Transverse colon (tissue), 4 donors: Measurements from ENCODE around the gene GBF1. TPM values are rescaled to one million over a fixed set of nuclear protein-coding genes. Genes with fewer than 3 reads are reported as not detected.

ENCODE experiments used
- DNase-seq: peaks from one replicate; pipeline ENCODE4 v3.0.0-alpha.2; 2019
- H3K27ac ChIP-seq, 4 donors: fragments of 200-600 bp; sonication (generic); 2 replicates each; pipeline ENCODE4 v1.5.1; 2016 to 2018; ENCODE audit warnings: inconsistent platforms in 4 of 4
- H3K27me3 ChIP-seq: fragments of 200-600 bp; sonication (generic); 2 replicates; pipeline ENCODE4 v1.5.1; 2017; ENCODE audit warnings: inconsistent platforms
- H3K36me3 ChIP-seq, 4 donors: fragments of 200-600 bp; sonication (generic); 2 replicates each; pipeline ENCODE4 v1.5.1; 2017 to 2019; ENCODE audit warnings: inconsistent platforms in 4 of 4
- H3K4me1 ChIP-seq, 4 donors: fragments of 200-600 bp; sonication (generic); 2 replicates each; pipeline ENCODE4 v1.5.1; 2017 to 2020; ENCODE audit warnings: inconsistent platforms in 4 of 4
- H3K4me3 ChIP-seq, 4 donors: fragments of 200-600 bp; sonication (generic); 1 replicate in 1 of 4; 2 replicates in 3 of 4; pipeline versions ENCODE4 v1.5.1 to v1.6.1; 2017 to 2019; ENCODE audit warnings: inconsistent platforms in 4 of 4
- H3K9me3 ChIP-seq, 2 donors: fragments of 200-600 bp; sonication (generic); 2 replicates each; pipeline ENCODE4 v1.5.1; 2017 to 2019; ENCODE audit warnings: inconsistent platforms in 2 of 2
- CTCF ChIP-seq, 5 experiments: fragments of 200-600 bp in 3 of 5; fragments of 450-650 bp in 2 of 5; sonication (generic) in 3 of 5; IDR thresholded peaks; 1 replicate in 2 of 5; 2 replicates in 3 of 5; pipeline ENCODE4 v1.5.1; 2016 to 2017; ENCODE audit warnings: antibody characterized with exemption in 5 of 5, inconsistent platforms in 3 of 5, mild to moderate bottlenecking in 2 of 5, moderate library complexity in 1 of 5
- EP300 ChIP-seq: sonication (generic); formaldehyde crosslinking; IDR thresholded peaks from one replicate; pipeline ENCODE4 v1.6.1; 2017; ENCODE audit warnings: antibody characterized with exemption, low read depth
- POLR2A ChIP-seq: fragments of 450-650 bp; IDR thresholded peaks from one replicate; pipeline ENCODE4 v1.6.1; 2016; ENCODE audit warnings: antibody characterized with exemption, mild to moderate bottlenecking, moderate library complexity
- POLR2AphosphoS5 ChIP-seq, 3 donors: sonication (generic); formaldehyde crosslinking; IDR thresholded peaks; one replicate each; pipeline ENCODE4 v1.6.1; 2016; ENCODE audit warnings: antibody characterized with exemption in 3 of 3
- WGBS, 2 donors: methylation state at CpG; one replicate each; pipeline ENCODE4 v1.1.5; 2018; ENCODE audit warnings: low coverage in 1 of 2; 5-methylcytosine and 5-hydroxymethylcytosine counted together
- in situ Hi-C, 4 donors: fragments of 200-750 bp; cut with MboI; loops; one replicate each; pipeline versions ENCODE4 v1.15.0 to v1.15.1; 2017; ENCODE audit warnings: low sequenced_read_pairs in 3 of 4, low pct_ligation_motif_present in 1 of 4, low pct_unique_long_range_greater_than_20kb in 1 of 4
- intact Hi-C: fragments of 100-400 bp; cut with DNase I; formaldehyde crosslinking; loops from one replicate; pipeline ENCODE4 v1.15.1; 2023; ENCODE audit warnings: low total_unique reads
- total RNA-seq, 4 donors: library from RNA; depleted of rRNA; stranded (reverse); fragments of >200 nt; gene quantifications; one replicate each; pipeline ENCODE4 v1.1.0, GENCODE V29; 2016

The GBF1 gene
- total RNA-seq, 4 donors from 2014 or later = 60.5 to 97.6 (median 67.5) TPM

GRCh38 chr10:102275343-102275742 lies 30.0 kb downstream of the GBF1 start:
- H3K9me3 ChIP-seq = no peaks in the 10 kb centered on the region
- no peak for DNase-seq
- intact Hi-C loops = no loop called here
- in situ Hi-C loops = no loop called here
- H3K36me3 ChIP-seq = peaks cover 0 to 4% (median 0%) of the 10 kb centered on the region in 4 donors
- no peak overlapping the region for H3K27ac ChIP-seq
- WGBS, 2 donors = 89 to 97% methylated on average over 2 of the region's 2 CpGs
- TF ChIP-seq POLR2AphosphoS5 (IDR thresholded peaks at IDR 0.05) = no peak
- no peak for TF ChIP-seq EP300
- TF ChIP-seq CTCF (IDR thresholded peaks at IDR 0.05) = no peak
- TF ChIP-seq POLR2A = no peak
- no peak overlapping the region for H3K4me3 ChIP-seq
- no peaks in the 10 kb centered on the region for H3K27me3 ChIP-seq
- H3K4me1 ChIP-seq = peaks cover 0 to 18% (median 4%) of the 10 kb centered on the region in 4 donors

GRCh38 chr10:102279104-102279503 lies 33.8 kb downstream of the GBF1 start:
- TF ChIP-seq EP300 = no peak
- no peak for TF ChIP-seq POLR2AphosphoS5 (IDR thresholded peaks at IDR 0.05)
- no peak for TF ChIP-seq CTCF (IDR thresholded peaks at IDR 0.05)
- no peak for TF ChIP-seq POLR2A
- in situ Hi-C loops = no loop called here
- Histone ChIP-seq H3K4me3 (no peak overlapping the region), H3K9me3 (no peaks in the 10 kb centered on the region), H3K36me3 (peaks cover 0 to 4% (median 0%) of the 10 kb centered on the region in 4 donors), H3K27ac (no peak overlapping the region), H3K27me3 (no peaks in the 10 kb centered on the region), H3K4me1 (peaks cover 3 to 28% (median 8%) of the 10 kb centered on the region in 4 donors)
- intact Hi-C loops = no loop called here
- no peak for DNase-seq

GRCh38 chr10:102280397-102281101 lies 35.2 kb downstream of the GBF1 start:
- H3K36me3 ChIP-seq = peaks cover 0 to 4% (median 0%) of the 10 kb centered on the region in 4 donors
- no peak for DNase-seq
- intact Hi-C loops (no loop called here), in situ Hi-C loops (no loop called here)
- peaks cover 3 to 23% (median 8%) of the 10 kb centered on the region in 4 donors for H3K4me1 ChIP-seq
- H3K4me3 ChIP-seq = no peak overlapping the region
- no peak overlapping the region for H3K27ac ChIP-seq
- no peak for TF ChIP-seq POLR2AphosphoS5 (IDR thresholded peaks at IDR 0.05)
- no peak for TF ChIP-seq POLR2A
- no peak for TF ChIP-seq CTCF (IDR thresholded peaks at IDR 0.05)
- no peak for TF ChIP-seq EP300
- H3K27me3 ChIP-seq = no peaks in the 10 kb centered on the region
- H3K9me3 ChIP-seq = no peaks in the 10 kb centered on the region
- WGBS, 2 donors = 5 to 13% methylated on average over 2 to 3 of the region's 3 CpGs

- DNase-seq = no peak
- Histone ChIP-seq H3K9me3 (no peaks in the 10 kb centered on the region), H3K4me1 (peaks cover 3 to 19% (median 8%) of the 10 kb centered on the region in 4 donors), H3K4me3 (no peak overlapping the region), H3K27me3 (no peaks in the 10 kb centered on the region), H3K36me3 (peaks cover 0 to 4% (median 0%) of the 10 kb centered on the region in 4 donors), H3K27ac (no peak overlapping the region)
- intact Hi-C loops (no loop called here), in situ Hi-C loops (no loop called here)
- no peak for TF ChIP-seq POLR2A
- TF ChIP-seq POLR2AphosphoS5 (IDR thresholded peaks at IDR 0.05) = no peak
- no peak for TF ChIP-seq EP300
- TF ChIP-seq CTCF (IDR thresholded peaks at IDR 0.05) = no peak
- WGBS, 2 donors = 53 to 75% methylated on average over 3 of the region's 3 CpGs
Observed at GRCh38 chr10:102281102-102281487, 35.8 kb downstream of the GBF1 start.
